HG03469 (cell line): ENCODE measurements around the gene NFATC1.
"Not testable (repeated sequence)": the region's sequence is repeated elsewhere in the genome, so short reads cannot be mapped to it uniquely, and the experiment has no call there.

Experiments used
- ATAC-seq: cut with Tn5 transposase; IDR thresholded peaks from one replicate; pipeline ENCODE4 v1.9.1; 2021; ENCODE audit warnings: mild to moderate bottlenecking, moderate library complexity, moderate number of reproducible peaks; ENCODE audit not compliant: unreplicated experiment

NFATC1 gene

DNA sequence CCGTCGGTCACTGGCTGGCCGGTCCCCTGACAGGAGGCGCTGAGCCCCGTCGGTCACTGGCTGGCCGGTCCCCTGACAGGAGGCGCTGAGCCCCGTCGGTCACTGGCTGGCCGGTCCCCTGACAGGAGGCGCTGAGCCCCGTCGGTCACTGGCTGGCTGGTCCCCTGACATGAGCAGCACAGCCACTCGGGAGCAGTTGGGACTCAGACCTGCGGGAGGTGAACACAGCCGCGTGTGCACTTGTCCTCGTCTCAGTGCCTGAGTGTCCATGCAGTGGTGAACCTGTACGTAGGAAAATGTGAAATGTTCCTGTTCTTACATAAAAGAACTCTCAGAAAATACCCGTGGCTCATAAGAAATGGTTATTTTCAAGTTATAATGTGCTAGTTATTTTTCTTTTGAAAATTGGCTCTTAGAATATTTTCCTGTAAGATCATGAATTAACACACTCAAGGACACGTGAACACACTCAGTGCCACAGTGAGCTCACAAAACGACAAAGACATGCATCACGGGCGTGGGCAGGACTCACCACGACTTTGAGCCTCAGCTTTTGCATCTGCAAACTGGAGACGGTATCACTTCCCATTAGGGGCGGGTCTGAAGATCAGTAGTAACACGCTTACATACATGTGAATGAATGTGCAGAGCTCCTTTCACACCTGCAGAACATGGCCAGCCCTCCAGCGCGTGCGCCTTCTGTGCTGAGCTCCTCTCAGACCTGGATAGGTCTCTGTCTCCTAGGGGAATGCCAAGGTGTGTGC, 21.1 kb upstream of the NFATC1 start:
- peak; percentile 75 for ATAC-seq

DNA sequence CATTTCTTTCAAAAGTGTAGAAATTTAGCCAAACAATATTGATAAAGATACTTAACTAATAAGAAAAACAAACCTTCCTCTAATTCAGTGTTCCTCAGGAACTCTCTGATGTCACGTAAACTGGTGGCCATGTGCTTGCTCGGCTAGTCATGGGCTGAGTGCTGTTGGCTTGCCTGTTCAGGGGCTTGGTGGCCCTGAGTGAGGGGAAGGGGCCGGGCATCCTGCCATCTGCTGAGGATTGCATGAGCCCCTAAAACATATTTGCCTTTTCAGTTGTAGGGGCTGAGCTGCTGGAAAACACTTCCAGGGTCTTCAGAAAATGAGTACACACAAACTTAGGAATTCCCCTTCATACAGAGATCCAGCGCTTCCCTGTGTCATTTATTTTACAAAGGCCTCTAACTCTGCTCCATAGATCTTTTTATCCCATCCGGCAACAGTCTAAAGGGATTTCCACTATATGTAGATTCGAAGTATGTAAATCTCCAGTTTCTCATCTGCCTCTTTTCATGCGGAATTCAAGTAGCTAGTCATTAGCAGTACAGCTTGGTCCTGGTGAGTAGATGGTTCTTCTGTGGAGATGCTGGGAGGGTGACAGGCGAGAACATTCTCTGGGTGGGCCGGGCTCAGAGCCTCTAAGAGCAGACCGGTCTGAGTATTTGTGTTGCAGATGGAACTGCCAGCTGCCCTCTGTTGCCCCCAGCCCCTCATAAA, 20.1 kb upstream of the NFATC1 start:
- ATAC-seq = no peak

DNA sequence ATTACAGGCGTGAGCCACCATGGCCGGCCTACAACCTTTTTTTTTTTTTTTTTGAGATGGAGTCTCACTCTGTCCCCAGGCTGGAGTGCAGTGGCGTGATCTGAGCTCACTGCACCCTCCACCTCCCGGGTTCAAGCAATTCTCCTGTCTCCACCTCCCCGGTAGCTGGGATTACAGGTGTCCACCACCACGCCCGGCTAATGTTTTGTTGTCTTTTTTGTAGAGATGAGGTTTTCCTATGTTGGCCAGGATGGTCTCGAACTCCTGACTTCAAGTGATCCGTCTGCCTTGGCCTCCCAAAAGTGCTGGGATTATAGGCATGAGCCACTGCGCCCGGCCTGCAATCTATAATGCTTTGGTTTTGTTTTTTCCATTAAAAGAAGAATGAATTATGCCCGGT, 19.1 kb upstream of the NFATC1 start:
- not testable (repeated sequence) for ATAC-seq

DNA sequence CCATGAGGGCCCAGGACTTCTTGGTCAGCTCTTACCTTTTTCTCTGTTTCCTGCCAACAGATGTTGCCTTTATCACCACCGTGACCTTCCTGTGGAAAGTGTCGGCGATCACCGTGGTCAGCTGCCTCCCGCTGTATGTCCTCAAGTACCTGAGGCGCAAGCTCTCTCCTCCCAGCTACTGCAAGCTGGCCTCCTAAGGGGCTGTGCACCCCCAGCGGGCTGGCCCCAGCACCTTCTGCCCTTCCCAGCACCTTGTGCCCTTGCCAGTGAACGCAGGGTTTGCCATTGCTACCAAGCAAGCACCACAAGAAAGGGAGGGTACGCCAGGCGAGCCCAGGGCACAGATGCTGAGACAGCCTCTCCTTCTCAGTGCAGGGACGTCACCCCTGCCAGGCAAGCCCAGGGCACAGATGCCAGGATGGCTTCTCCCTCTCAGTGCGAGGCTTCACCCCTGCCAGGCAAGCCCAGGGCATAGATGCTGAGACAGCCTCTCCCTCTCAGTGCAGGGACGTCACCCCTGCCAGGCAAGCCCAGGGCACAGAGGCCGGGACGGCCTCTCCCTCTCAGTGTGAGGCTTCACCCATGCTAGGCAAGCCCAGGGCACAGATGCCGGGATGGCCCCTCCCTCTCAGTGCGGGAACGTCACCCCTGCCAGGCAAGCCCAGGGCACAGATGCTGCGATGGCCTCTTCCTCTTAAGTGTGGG, 18.4 kb upstream of the NFATC1 start:
- no peak for ATAC-seq

GRCh38 chr18:79378536-79379250, 17.0 kb upstream of the NFATC1 start:
- ATAC-seq = peak; percentile 55

GRCh38 chr18:79379251-79379905, 16.4 kb upstream of the NFATC1 start:
- no peak for ATAC-seq

GRCh38 chr18:79379931-79380815, 15.6 kb upstream of the NFATC1 start:
- ATAC-seq = no peak

GRCh38 chr18:79380816-79381806, 14.6 kb upstream of the NFATC1 start:
- ATAC-seq = no peak

- ATAC-seq = no peak
These were observed 13.9 kb upstream of the NFATC1 start for GRCh38 chr18:79381811-79382311.

GRCh38 chr18:79382681-79383387, 12.9 kb upstream of the NFATC1 start:
- no peak for ATAC-seq

DNA sequence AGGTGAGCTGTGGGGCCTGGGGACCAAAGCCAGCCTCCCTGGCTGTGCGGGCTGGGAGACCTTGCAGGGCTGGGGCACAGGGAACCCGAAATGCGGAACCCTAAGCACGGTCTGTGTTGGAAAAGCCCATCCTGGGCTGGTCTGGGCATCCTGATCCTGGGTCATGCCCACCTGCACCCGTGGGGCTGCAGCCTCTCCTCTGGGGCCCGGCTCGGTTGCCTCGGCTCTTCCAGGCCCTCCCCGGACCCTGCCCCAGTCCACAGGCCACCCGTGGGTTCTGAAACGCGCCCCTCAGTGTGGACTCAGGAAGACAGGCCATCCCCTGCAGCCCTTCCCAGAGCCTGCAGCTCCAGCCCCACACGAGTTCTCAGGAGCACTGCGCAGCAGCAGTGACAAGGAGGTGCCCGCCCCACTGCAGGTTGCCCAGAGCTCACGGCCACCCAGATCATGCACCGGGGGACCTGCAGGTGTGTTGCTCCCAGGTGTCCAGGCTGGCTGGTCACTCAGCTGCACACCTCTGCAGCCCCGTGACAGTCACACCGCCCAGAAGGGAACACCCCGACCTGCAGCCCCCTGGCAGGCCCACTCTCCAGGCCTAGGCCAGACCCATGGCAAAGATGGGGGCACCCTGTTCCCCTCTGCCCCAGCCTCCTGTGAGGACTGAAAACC, 12.2 kb upstream of the NFATC1 start:
- ATAC-seq = no peak

DNA sequence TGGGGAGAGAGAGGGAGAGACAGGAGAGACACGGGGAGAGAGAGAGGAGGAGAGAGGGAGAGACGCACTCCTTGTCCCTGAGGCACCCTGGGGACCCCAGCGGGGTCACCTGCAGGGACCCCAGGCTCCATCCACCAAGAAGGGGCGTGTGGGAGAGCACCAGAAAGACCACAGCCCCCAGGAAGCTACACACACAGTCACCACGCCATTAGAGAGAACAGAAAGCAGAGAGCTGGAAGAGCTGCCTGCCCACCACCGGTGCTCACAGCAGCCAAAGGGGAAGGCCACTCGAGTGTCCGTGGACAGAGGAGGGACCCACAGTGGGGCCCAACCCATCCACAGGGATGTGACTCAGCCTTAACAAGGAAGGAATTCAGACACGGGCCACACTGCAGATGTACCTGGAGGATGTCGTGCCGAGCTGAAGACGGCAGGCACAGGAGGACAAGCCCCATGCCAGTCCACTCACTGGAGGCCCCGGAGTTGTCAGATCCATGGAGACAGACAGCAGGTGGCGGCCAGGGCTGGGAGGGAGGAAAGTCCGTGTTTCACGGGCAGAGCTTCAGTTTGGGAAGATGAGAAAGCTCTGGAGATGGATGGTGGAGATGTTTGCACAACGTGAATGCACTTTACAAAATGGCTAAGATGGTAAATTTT, 11.5 kb upstream of the NFATC1 start:
- ATAC-seq = no peak

DNA sequence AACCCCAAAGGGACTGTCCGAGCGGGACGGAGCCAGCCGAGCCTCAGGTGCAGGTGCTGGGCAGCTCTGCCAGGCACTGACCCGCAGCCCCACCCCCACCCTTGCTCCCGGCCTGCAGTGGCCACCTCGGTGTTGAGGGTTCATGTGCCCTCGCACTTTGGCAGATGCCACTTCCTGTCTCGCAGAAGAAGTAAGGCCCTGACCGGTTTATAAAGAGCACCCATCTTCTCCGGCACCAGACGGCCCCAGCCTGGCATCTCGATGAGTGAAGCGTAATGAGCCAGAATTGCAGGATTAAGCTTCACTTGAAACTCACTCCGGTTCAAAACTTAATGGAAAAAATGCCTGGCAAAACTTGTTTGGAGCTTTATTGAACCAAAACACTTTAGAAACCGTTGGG, 10.9 kb upstream of the NFATC1 start:
- no peak for ATAC-seq

- no peak for ATAC-seq
These were observed 10.4 kb upstream of the NFATC1 start for GRCh38 chr18:79385326-79385707.

DNA sequence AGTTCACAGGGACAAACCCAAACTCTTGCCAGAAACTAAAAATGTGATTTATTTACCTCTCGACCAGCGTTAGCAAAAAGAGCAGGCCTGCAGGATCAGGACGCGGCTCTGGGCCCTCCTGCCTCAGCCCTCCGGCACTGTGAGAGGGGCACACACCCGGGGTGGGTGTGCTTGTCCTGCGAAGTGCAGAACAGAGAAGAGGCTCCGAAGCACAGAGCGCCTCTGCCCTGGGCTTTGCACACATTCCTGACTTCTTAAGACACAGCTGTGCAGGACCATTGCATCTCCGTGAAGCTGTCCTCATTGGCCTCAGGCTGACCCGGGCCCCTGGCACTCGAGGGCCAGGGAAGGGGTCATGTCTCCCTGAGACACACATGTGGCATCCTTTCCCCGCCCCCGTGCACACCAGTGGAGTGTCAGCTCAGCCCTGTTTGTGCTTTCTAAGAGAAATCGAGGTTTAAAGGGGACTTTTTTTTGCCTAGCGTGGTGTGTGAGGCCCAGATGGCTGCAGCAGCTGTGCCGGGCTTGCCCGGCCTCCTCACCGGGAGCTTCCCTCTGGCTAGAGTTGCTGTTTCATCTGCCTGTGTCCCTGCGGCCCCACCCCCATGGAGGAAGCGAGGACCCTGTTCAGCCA, 9.9 kb upstream of the NFATC1 start:
- no peak for ATAC-seq

DNA sequence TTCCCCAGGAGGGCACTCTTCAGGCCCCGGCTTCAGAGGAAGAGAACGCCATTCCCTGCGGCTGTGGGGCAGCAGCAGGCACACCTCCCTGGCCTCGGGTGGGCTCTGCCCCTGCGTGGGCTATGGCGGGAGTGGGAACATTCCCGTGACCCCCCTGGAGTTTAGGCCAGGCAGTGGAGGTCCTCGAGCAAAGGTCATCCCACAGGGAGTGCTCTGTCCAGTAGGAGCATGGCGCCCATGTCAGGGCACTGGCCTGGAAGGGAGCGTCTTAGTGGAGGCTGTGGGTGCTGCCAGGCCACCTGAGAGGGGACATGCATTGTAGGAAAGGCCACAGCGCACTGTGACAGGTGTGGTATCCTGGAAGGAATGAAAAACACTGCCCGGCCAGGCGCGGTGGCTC, 9.2 kb upstream of the NFATC1 start:
- ATAC-seq = no peak
